NCI-H82 (cell line): Measurements from ENCODE around the gene TAF1A.

Source experiments
- DNase-seq: peaks from one replicate; lab custom pipeline; 2025; lab: John Stamatoyannopoulos, UW

Gene TAF1A

DNA sequence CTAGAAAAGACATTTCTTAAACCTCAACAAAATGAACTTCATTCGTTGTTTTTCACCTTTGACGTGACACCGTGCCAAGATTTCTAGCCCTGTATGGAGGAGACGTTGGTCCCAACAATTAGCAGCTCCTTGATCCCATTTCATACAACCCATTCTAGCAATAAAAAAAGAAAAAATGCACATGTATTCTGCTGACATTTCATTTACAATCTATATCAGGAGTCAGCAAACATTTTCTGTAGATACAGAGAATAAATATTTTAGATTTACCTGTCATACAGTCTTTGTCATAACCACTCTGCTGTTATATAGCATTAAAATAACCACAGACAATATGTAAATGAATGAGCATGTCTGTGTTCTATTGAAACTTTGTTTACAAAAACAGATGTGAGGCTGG is 7.0 kb upstream of the TAF1A start:
- no peak for DNase-seq

GRCh38 chr1:222594789-222595188 is 5.1 kb upstream of the TAF1A start:
- DNase-seq: no peak

DNA sequence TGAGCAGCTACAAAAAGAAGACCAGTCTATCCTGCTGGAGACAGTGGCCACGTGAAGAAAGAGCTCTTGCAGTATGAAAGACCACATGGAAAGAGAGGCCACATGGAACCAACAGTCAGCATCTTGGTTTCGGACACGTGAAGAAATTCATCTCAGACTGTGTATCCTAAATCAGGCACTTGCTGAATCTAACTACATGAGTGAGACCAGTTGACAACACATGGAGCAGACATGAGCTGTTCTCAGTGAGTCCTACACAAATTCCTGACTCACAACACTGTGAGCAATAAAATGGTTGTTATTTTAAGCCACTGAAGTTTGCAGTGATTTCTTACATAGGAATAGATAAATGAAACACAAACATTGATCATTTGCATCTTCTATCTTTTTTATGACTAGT is 2.4 kb upstream of the TAF1A start:
- DNase-seq: no peak

DNA sequence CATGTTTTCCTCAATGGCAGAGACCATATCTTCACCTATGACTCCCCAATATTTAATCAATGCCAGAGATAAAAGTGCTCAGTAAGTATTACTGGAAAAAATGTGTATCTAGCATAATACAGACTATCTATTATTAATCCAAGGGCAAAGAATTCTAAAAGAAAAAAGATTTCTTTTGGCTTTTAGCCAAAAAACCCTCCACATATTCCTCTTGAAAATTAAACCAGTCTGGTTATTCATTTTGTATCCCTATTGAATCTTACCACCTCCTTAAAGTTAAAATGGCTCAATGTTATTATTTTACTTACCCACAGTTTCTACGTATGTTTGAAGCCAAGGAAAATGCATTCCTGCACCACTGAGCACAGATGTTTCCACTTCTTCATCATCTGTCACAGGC is 1.6 kb downstream of the TAF1A start:
- DNase-seq: no peak

DNA sequence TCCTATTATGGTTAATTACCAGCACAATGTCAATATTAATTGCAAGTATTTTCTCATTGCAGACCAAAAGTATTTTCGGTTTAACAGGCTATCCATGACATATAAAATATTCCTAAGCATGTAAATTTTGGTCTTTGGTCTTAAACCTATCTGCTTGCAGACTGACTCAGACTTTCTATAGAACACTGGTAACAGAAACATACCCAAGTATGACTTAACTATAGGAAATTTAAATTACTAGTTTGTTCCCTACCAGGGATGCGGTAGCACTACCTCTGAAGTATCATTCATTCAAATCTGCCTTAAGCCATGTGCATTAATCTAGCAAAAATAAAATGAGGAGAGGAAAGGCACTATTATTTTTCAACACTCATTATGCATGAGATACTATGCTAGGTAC is 2.9 kb downstream of the TAF1A start:
- DNase-seq: no peak

DNA sequence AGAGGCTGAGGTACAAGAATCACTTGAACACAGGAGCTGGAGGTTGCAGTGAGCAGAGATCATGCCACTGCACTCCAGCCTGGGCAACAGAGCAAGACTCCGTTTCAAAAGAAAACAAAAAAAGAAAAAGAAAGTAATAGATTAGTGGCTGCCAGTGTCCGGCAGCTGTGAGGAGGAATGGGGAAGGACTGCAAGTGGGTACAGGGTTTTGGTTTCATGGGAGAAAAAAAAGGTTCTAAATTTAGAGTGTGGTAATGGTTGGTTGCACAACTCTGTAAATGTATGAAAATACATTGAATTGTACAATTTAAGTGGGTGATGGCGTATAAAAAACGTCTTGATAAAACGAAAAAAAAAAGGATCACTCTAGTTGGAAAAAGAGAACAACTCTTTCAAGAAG is 6.7 kb downstream of the TAF1A start:
- no peak for DNase-seq

- DNase-seq: no peak
Observed at GRCh38 chr1:222582099-222582774, 7.5 kb downstream of the TAF1A start.

DNA sequence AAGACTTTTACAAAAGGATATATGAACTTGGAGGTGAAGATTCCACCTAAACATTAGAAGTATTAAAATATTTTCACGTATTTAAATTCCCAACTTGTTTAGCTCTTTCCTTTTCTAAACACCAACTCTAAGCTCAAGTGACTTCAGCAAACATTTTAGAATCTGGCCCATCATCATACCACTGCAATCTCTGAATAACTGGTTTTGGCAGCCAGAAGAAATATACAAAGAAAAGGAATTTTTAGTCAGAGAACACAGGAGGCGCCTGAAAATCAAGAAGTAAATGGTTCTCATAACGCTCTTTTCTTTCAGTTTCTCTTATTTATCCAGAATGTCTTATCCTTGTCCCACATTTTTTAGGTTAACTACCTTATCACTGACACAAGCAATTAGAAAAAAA is 10.4 kb downstream of the TAF1A start:
- no peak for DNase-seq

- DNase-seq: no peak
Observed at GRCh38 chr1:222570837-222571236, 18.9 kb downstream of the TAF1A start.

GRCh38 chr1:222561656-222562055 is 28.1 kb downstream of the TAF1A start:
- DNase-seq: no peak

GRCh38 chr1:222557574-222557973 is 32.2 kb downstream of the TAF1A start:
- no peak for DNase-seq

DNA sequence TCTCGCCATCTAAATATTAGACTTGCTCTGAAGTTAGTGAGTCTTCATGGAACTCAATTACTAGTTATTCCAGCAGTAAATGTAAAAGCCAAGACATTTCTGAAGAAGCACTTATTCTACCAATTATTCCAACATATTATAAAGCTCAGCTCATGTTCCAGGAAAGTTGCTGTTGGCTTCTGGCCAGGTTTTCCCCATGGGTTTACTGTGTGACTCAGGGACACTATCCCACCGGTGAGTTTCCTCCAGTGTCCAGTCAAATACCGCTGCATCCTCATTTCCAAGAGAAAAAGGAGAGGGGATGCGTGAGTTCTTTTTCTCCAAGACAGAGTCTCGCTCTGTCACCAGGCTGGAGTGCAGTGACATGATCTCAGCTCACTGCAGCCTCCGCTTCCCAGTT is 32.6 kb downstream of the TAF1A start:
- no peak for DNase-seq

DNA sequence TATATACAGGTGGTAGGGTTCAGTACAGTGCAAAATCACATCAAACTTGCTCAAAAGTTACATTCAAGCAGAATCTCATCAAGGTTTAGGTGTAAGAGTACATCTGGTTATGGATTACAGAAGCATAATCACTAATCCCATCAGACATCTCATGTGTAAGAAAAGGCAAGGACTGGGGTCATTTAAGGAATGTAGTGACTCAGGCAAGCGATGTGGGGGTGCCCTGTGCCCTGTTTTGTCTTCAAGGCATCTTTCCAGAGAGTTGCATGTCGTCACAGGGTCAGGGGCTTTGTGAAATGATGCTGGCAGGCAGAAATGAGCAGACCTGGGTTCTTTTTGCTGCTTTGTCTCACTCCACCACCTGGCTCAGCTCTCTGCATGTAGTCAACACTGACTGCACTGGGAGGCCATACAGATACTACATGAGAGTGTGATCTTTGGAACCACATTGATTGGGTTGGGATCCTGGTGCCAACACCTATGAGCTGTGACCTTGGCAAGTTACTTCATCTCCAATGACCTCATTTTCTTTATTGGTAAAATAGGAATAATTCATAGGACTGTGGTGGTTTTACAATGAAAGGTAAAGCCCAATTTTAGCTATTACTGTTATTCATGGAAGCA is 33.6 kb downstream of the TAF1A start:
- peak; percentile 23 for DNase-seq

DNA sequence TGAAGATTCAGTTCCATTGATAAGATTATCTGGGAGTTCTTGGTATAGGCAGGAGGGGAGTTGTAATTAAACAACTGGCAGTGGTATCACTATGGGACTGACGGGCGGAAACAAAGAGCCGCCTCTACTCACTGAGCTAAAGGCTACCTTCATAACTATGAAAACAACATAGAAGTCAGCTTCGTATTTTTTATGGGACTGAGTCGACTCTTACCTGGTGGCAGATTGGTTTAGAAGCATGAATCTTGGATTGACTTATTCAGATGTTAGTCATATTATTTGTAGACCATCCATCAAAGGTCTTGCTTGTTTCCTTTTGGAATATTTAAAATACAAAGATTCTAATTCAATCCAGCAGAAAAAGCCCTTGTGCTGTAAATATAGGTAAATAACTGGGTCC is 35.6 kb downstream of the TAF1A start:
- no peak for DNase-seq

DNA sequence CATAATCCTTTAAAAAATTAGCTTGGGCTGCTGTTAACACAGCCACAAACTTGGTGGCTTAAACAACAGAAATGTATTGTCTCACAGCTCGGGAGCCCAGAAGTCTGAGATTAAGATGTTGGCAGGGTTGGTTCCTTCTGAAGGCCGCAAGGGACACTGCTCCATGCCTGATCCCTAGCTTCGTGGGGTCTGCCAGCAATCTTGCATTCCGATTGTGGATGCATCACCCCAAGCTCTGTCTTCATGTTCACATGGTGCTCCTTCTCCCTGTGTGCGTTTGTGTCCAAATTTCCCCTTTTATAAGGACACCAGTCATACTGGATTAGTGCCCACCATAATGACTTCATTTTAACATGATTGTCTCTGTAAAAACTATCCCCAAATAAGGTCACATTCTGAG is 36.9 kb downstream of the TAF1A start:
- DNase-seq: no peak

DNA sequence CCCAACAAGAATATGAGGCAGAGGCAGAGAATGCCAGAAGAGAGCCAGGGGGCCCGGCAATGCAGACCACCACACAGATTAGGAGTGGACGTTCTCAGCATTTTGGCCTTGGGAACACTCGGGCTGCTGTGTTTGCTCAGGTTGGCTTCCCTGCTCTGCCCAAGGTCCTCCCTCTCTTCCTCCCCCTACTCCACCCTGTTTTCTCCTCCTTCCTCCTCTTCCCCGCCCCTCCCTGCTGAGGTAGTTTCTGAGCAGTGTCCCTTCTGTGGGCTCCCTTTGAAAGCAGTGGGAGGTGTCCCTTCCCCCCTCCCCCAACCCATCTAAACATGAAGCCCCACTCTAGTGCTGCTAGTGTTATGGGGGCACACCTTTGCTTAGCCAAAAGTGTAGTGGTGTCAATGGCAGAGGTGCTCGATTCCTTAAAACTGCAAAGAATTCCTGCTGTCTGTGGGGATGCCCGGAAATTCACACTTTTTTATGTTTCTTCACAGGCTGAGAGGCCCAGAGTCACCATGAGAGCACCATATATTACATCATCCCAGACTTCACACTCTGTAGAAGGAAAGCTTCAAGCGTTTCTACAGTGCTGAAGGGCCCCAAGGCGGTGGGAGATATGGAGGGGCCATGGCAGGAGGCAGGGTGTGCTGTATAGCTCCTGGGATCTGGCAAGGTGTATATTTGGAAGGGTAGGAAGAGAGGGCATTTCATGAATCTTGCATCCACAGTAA is 41.6 kb downstream of the TAF1A start, which contains the start of gene HHIPL2:
Gene HHIPL2 (minus strand): TSS at position 161 of the 728 bp plus-strand sequence. CDS start 60 bp downstream, at position 101.
- DNase-seq: no peak

GRCh38 chr1:222547260-222547614 is 42.5 kb downstream of the TAF1A start:
- DNase-seq: no peak

DNA sequence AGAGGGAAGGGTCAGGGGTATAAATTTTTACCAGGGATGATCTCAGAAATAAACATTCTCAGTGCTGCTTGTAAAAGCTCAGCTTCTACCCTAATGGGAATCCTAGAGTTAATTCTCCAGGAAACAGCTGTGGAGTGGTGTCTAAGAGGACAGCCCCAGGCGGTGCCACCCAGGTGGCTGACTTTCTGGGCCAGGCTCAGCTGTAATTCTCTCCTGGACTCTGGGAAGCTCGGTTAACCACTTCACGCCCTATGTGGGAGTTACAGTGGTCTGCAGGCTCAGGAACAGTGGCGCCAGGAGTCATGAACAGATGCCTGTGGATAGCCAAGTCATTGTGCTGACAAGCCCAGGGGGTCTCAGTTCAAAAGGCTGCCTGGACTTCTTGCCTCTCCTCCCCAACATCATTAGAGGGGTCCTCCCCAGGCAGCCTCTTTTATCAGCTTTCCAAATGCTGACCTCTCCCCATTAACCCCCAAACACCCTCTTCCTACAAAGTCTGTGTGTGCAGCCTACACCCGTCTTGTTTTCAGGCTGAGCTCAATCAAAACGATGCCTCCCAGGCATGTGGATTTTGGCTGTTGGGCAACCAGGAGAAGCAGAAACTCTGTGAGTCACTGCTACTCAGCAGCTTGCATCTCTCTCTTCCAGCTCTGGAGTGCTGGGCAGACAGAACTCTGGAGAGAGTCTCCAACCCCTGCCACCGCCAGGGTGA is 43.0 kb downstream of the TAF1A start:
- peak; percentile 58 for DNase-seq

DNA sequence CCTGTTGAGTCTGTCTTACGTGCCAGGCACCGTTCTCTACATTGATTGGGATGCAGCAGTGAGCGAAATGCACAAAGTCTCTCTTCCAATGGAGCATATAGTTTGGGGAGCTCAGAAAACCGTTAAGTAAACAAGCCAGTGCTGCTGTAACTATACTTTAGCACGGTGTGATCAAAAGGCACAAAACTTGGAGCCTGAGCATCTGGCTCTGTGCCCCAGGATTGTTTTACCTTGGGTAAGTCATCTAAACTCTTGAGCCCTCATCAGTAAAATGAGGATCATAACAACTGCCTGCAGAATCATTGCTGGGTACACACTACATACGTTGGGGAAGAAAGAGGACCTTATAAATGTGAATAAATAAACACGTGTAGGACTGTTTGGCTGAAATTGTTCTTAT is 43.6 kb downstream of the TAF1A start:
- DNase-seq: no peak

DNA sequence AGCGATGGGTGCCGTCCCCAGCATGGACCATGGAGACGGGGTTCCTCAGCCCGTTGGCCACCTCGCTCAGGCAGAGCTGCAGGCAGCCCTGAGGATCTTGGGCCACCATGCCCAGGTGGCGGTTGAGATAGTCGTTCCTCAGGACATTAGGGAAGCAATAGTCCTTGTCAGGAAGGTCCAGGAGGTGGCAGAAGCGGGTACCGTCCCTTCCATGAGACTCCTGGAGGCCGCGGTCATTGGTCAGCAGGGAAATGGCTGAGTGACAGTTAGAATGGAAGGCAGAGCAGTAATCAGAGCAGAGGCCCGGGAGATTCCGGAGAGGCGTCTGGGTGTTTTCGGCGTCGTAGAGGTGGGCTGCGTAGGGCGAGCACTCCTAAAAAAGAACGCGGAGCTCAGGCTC is 45.9 kb downstream of the TAF1A start:
- no peak for DNase-seq

DNA sequence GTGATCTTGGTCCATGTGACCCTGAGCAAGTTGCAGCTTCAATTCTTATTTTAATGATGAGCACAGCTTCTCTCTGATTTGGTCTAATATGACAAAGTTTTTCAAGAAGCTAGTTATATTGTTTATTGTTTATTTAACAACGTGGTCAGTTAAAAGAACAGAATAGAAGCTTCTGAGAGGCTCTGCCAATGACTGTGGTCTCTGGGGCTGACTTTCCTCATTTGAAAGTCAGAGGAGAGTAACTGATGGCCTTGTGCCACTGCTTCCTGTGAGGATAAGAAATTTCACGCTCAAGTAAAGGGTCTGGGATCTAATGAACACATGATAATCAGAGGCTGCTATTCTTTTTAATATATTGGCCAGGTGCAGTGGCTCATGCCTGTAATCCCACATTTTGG is 49.1 kb downstream of the TAF1A start:
- DNase-seq: no peak

DNA sequence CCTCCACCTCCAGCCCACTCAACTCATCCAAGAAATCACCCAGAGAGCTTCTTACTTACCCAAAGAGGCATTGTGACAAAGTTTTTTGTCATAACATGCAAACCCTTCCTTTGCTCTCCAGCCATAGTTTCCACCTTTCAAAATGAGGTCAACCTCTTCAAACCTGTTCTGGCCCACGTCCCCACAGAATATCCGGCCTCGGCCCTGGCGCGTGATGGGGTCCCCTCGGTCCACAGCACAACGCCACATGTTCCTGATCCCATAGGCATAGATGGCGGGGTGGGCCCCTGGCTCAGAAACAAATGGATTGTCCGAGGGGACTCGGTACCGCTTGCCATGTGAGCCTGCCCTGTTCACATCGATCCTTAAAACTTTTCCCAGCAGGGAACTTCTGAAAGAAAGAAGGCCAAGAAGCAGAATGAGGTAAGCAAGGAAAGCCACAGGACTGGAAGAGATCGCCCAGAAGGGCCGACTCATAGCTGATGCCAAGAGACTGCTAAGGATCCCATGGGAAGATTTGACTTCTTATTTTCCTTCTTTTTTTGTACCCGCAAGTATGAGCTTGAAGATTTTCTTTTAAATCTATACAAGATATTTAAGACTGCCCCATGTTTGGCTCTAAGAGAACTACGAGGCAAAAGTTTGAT is 49.7 kb downstream of the TAF1A start:
- DNase-seq: no peak
